Measurements from ENCODE around the gene FAM24A. TPM values are rescaled to one million over a fixed set of nuclear protein-coding genes. Genes with fewer than 3 reads are reported as not detected.

Gene FAM24A
- total RNA-seq, 1 donor from 2014 or later, result not detected

DNA sequence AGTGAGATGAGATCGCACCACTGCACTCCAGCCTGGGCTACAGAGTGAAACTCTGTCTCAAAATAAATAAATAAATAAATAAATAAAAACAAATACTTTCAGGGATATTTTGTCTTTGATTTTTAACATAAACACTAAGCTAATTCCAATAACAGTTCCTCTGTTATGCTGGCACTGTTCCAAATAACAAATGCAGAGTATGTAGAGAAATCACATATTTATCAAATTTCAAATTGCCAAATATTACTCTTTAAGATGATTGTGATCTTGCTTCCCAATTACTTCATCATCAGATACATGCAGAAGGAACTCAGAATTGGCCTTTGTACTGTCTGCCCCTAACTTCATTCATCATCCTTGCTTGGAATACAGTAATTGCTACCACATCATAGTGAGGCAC lies 19.7 kb downstream of the FAM24A start:
- no peaks in the 10 kb centered on the region for H3K4me1 ChIP-seq
- intact Hi-C loops (cut with DNase I), result no loop called here
- no peaks in the 10 kb centered on the region for H3K9me3 ChIP-seq

DNA sequence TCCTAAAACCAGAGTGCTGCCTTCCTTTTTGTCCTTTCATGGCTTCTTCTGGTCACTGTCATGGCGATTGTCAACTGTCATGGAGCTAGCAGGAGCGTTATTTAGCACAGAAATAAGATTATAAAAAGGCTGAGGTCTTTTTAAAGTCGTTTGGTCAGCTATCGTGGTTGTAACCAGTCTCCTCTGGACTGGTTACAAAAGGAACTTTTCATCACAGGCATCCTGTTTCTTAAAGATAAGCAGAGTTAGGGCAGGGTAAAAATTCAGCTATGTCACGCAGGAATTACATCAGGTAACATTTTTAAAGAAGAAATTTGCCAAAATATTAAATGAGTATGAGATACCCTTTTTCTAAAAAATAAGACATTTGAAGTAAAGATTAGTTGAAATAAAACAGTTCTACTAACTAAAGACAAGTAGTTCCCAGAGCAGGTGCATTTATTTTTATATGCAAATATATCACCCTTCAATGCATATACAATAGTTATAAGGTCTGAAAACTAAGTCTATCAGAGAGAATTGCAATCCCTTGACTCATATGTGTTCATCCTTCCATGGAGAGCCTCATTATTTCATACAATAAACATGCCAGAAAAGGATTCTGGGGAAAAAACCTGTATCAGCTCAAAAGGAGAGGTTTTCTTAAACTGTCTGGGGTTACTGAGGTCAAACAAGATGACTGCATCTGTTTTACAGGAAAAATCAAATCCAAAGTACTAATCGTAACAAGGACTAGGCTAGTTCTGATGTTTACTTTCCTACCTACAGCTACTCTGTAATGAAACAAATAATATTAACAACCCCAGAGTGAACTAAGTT lies 20.9 kb downstream of the FAM24A start:
- ATAC-seq, result no peak
- intact Hi-C loops (cut with DNase I), result no loop called here

More for the DNA sequence above, 19.7 kb downstream of the FAM24A start:
- H3K27me3 ChIP-seq, result no peaks in the 10 kb centered on the region
- DNase-seq, result no peak
- TF ChIP-seq, protein P1, sequence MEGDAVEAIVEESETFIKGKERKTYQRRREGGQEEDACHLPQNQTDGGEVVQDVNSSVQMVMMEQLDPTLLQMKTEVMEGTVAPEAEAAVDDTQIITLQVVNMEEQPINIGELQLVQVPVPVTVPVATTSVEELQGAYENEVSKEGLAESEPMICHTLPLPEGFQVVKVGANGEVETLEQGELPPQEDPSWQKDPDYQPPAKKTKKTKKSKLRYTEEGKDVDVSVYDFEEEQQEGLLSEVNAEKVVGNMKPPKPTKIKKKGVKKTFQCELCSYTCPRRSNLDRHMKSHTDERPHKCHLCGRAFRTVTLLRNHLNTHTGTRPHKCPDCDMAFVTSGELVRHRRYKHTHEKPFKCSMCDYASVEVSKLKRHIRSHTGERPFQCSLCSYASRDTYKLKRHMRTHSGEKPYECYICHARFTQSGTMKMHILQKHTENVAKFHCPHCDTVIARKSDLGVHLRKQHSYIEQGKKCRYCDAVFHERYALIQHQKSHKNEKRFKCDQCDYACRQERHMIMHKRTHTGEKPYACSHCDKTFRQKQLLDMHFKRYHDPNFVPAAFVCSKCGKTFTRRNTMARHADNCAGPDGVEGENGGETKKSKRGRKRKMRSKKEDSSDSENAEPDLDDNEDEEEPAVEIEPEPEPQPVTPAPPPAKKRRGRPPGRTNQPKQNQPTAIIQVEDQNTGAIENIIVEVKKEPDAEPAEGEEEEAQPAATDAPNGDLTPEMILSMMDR (IDR thresholded peaks at IDR 0.05), result no peak
- H3K4me3 ChIP-seq, result no peak overlapping the region
- ATAC-seq, result no peak
- no peak overlapping the region for H3K27ac ChIP-seq
- H3K36me3 ChIP-seq, result no peaks in the 10 kb centered on the region

DNA sequence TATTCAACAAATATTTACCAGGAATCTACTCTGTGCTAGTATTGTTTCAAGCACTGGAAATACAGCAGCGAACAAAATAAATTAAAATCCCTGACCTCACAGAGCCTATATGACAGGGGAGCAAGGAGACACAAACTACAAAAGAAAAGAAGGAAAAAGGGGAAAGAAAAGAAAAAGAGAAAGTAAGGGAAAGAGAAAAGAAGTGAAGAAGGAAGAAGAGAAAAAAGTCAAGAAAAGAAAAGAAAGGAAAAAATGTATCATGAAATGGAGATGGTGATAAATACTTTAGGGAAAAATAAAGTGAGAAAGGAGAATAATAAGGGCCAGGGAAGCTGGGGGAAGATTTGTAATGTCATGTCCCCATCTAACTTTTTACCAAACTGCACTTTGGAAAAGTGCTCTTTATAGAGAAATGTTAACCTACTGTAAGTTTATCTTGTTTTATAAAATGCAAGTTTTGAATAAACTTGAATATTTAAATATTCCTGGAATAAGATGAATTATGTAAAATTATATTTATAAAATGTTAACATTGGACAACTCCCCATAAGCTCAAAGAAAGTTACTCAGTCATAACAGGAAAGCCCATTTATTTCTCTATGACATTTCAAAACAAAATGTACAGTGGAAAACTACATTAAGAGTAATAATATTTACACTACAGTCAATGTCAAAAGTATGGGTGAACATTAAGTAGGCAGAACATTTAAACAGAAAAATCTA lies 28.9 kb downstream of the FAM24A start:
- H3K36me3 ChIP-seq, result peaks cover 23% of the 10 kb centered on the region
- ATAC-seq, result no peak
- H3K9me3 ChIP-seq, result no peaks in the 10 kb centered on the region
- H3K27me3 ChIP-seq, result no peaks in the 10 kb centered on the region
- DNase-seq, result no peak
- no peaks in the 10 kb centered on the region for H3K4me1 ChIP-seq
- H3K27ac ChIP-seq, result no peak overlapping the region
- no peak overlapping the region for H3K4me3 ChIP-seq
- TF ChIP-seq, protein P1 (IDR thresholded peaks at IDR 0.05), result no peak
- intact Hi-C loops (cut with DNase I), result no loop called here

More for the DNA sequence above, 20.9 kb downstream of the FAM24A start:
- H3K36me3 ChIP-seq, result no peaks in the 10 kb centered on the region
- no peak for DNase-seq
- no peaks in the 10 kb centered on the region for H3K4me1 ChIP-seq
- TF ChIP-seq, protein P1 (IDR thresholded peaks at IDR 0.05), result no peak
- no peak overlapping the region for H3K4me3 ChIP-seq
- no peak overlapping the region for H3K27ac ChIP-seq
- H3K9me3 ChIP-seq, result no peaks in the 10 kb centered on the region
- no peaks in the 10 kb centered on the region for H3K27me3 ChIP-seq

DNA sequence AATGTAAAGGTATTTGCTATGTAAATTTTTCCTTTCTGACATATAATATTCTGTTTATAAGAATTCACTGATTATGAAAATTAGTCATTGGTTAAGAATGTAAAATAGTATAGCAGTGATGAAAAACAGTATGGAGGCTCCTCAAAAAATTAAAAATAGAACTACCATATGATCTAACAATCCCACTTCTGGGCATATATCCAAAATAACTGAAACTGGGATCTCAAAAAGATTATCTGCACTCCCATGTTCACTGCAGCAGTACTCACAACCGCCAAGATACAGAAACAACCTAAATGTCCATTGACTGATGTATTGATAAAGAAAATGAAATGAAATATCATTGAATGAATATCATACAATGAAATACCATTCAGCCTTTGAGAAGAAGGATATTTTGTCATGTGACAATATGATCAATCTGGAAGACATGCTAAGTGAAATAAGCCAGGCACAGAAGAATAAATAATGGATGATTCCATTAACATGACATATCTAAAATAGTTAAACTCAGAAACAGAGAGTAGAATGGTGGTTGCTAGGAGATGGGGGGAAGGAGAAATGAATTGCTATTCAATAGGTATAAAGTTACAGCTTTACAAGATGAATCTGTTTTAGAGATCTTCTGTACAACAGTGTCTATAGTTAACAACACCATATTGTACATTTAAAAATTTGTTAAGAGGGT lies 29.6 kb downstream of the FAM24A start:
- H3K9me3 ChIP-seq, result no peaks in the 10 kb centered on the region
- TF ChIP-seq, protein P1 (IDR thresholded peaks at IDR 0.05), result no peak
- DNase-seq (no peak), ATAC-seq (no peak)
- no peak overlapping the region for H3K27ac ChIP-seq
- H3K36me3 ChIP-seq, result peaks cover 23% of the 10 kb centered on the region
- H3K4me1 ChIP-seq, result no peaks in the 10 kb centered on the region
- H3K27me3 ChIP-seq, result no peaks in the 10 kb centered on the region
- intact Hi-C loops (cut with DNase I), result no loop called here
- H3K4me3 ChIP-seq, result no peak overlapping the region

DNA sequence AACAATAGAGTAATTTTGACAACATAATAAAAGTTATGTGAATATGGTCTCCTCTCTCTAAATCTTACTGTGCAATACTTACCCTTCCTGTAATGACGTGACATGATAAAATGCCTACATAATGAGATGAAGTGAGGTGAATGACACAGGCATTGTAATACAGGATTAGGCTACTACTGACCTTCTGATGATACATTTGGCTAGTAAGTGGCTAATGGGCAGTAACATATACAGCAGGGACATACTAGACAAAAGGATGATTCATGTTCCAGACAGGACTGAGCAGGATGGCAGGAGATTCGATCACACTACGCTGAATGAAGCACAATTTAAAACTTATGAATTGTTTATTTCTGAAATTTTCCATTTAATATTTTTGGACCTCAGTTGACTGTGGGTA lies 38.9 kb downstream of the FAM24A start:
- ATAC-seq (no peak), DNase-seq (no peak)
- TF ChIP-seq, protein P1 (IDR thresholded peaks at IDR 0.05), result no peak

More for the DNA sequence above, 38.9 kb downstream of the FAM24A start:
- no peaks in the 10 kb centered on the region for H3K27me3 ChIP-seq
- H3K4me3 ChIP-seq, result no peak overlapping the region
- no peak overlapping the region for H3K27ac ChIP-seq
- H3K36me3 ChIP-seq, result peaks cover 42% of the 10 kb centered on the region
- H3K9me3 ChIP-seq, result no peaks in the 10 kb centered on the region
- H3K4me1 ChIP-seq, result peaks cover 7% of the 10 kb centered on the region
- intact Hi-C loops (cut with DNase I), result no loop called here
